ENCODE measurements around the gene CCDC198. TPM values are rescaled to one million over a fixed set of nuclear protein-coding genes. Genes with fewer than 3 reads are reported as not detected.

The CCDC198 gene
- total and polyA plus RNA-seq, 2 experiments from 2014 or later, result not detected

GRCh38 chr14:57487771-57488170, 5.9 kb downstream of the CCDC198 start:
- Histone ChIP-seq H3F3A (replicated peaks; ENCODE audit: low read depth) (no peaks in the 10 kb centered on the region), H2AFZ (no peak overlapping the region), H3K27me3 (ENCODE audit: insufficient read depth) (no peaks in the 10 kb centered on the region), H3K4me3 (no peak overlapping the region), H3K36me3 (ENCODE audit: insufficient read depth) (no peaks in the 10 kb centered on the region), H3K9me2 (ENCODE audit: insufficient read depth) (no peaks in the 10 kb centered on the region), H3K4me1 (ENCODE audit: insufficient read depth) (no peaks in the 10 kb centered on the region), H3K79me2 (replicated peaks; ENCODE audit: insufficient read depth) (no peaks in the 10 kb centered on the region), H3K27ac (ENCODE audit: low read depth) (no peak overlapping the region), H3K4me2 (no peak overlapping the region), H4K20me1 (replicated peaks; ENCODE audit: insufficient read depth) (no peaks in the 10 kb centered on the region)
- H3K36me3 Mint-ChIP-seq (ENCODE audit: low read depth), result no peaks in the 10 kb centered on the region
- no peak for TF ChIP-seq CREB1 (CRISPR knock-in tag; IDR thresholded peaks at IDR 0.05; ENCODE audit: low read depth)
- TF ChIP-seq JUNB (IDR thresholded peaks at IDR 0.05; ENCODE audit: unreplicated experiment), result no peak
- TF ChIP-seq NANOG (IDR thresholded peaks at IDR 0.05; ENCODE audit: borderline replicate concordance), result no peak
- TF ChIP-seq ZNF114 (CRISPR knock-in tag; IDR thresholded peaks at IDR 0.05), result no peak
- TF ChIP-seq POLR2AphosphoS5 (IDR thresholded peaks at IDR 0.05; ENCODE audit: low read depth), result no peak
- TF ChIP-seq ZNF331 (CRISPR knock-in tag; IDR thresholded peaks at IDR 0.05; ENCODE audit: low read depth), result no peak
- no peak for TF ChIP-seq EZH2 (IDR thresholded peaks at IDR 0.05; ENCODE audit: low read depth, unreplicated experiment)
- TF ChIP-seq, protein P1, sequence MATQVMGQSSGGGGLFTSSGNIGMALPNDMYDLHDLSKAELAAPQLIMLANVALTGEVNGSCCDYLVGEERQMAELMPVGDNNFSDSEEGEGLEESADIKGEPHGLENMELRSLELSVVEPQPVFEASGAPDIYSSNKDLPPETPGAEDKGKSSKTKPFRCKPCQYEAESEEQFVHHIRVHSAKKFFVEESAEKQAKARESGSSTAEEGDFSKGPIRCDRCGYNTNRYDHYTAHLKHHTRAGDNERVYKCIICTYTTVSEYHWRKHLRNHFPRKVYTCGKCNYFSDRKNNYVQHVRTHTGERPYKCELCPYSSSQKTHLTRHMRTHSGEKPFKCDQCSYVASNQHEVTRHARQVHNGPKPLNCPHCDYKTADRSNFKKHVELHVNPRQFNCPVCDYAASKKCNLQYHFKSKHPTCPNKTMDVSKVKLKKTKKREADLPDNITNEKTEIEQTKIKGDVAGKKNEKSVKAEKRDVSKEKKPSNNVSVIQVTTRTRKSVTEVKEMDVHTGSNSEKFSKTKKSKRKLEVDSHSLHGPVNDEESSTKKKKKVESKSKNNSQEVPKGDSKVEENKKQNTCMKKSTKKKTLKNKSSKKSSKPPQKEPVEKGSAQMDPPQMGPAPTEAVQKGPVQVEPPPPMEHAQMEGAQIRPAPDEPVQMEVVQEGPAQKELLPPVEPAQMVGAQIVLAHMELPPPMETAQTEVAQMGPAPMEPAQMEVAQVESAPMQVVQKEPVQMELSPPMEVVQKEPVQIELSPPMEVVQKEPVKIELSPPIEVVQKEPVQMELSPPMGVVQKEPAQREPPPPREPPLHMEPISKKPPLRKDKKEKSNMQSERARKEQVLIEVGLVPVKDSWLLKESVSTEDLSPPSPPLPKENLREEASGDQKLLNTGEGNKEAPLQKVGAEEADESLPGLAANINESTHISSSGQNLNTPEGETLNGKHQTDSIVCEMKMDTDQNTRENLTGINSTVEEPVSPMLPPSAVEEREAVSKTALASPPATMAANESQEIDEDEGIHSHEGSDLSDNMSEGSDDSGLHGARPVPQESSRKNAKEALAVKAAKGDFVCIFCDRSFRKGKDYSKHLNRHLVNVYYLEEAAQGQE (IDR thresholded peaks at IDR 0.05; ENCODE audit: unreplicated experiment), result no peak
- TF ChIP-seq ZNF462 (CRISPR knock-in tag; IDR thresholded peaks at IDR 0.05), result no peak
- no peak for TF ChIP-seq STAT1 (IDR thresholded peaks at IDR 0.05; ENCODE audit: unreplicated experiment)
- TF ChIP-seq EZH2phosphoT487 (IDR thresholded peaks at IDR 0.05; ENCODE audit: unreplicated experiment), result no peak
- TF ChIP-seq, protein P2, sequence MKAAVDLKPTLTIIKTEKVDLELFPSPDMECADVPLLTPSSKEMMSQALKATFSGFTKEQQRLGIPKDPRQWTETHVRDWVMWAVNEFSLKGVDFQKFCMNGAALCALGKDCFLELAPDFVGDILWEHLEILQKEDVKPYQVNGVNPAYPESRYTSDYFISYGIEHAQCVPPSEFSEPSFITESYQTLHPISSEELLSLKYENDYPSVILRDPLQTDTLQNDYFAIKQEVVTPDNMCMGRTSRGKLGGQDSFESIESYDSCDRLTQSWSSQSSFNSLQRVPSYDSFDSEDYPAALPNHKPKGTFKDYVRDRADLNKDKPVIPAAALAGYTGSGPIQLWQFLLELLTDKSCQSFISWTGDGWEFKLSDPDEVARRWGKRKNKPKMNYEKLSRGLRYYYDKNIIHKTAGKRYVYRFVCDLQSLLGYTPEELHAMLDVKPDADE (IDR thresholded peaks at IDR 0.05), result no peak
- TF ChIP-seq, protein P3, sequence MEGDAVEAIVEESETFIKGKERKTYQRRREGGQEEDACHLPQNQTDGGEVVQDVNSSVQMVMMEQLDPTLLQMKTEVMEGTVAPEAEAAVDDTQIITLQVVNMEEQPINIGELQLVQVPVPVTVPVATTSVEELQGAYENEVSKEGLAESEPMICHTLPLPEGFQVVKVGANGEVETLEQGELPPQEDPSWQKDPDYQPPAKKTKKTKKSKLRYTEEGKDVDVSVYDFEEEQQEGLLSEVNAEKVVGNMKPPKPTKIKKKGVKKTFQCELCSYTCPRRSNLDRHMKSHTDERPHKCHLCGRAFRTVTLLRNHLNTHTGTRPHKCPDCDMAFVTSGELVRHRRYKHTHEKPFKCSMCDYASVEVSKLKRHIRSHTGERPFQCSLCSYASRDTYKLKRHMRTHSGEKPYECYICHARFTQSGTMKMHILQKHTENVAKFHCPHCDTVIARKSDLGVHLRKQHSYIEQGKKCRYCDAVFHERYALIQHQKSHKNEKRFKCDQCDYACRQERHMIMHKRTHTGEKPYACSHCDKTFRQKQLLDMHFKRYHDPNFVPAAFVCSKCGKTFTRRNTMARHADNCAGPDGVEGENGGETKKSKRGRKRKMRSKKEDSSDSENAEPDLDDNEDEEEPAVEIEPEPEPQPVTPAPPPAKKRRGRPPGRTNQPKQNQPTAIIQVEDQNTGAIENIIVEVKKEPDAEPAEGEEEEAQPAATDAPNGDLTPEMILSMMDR (conservative IDR thresholded peaks at IDR 0.05; ENCODE audit: low read depth in 2 of 2), result no peak
- no peaks in the 10 kb centered on the region for H3K9me3 Mint-ChIP-seq
- no peak overlapping the region for H3K4me3 Mint-ChIP-seq
- H3K27me3 Mint-ChIP-seq (ENCODE audit: insufficient read depth, low read depth, poor library complexity), result no peaks in the 10 kb centered on the region
- ATAC-seq (no peak), DNase-seq (ENCODE audit: low spot score) (no peak)
- peaks cover under 1% of the 10 kb centered on the region; the same call in 2 of the 3 replicates for H3K4me1 Mint-ChIP-seq
- H3K27ac Mint-ChIP-seq, result no peak overlapping the region
